Karpas-422 (cell line): Measurements from ENCODE around the gene BEX4. TPM values are rescaled to one million over a fixed set of nuclear protein-coding genes. Genes with fewer than 3 reads are reported as not detected.
"Not testable (repeated sequence)": the region's sequence is repeated elsewhere in the genome, so short reads cannot be mapped to it uniquely, and the experiment has no call there.

ENCODE experiments used
- DNase-seq: peaks from one replicate; pipeline ENCODE4 v3.0.0-alpha.2; 2015
- H2AFZ ChIP-seq: fragments of 200-600 bp; sonication (generic); 2 replicates; pipeline ENCODE4 v1.6.1; 2014; ENCODE audit warnings: antibody characterized with exemption, low read length, mixed read lengths
- H3K27ac ChIP-seq: fragments of 200-600 bp; sonication (generic); 2 replicates; pipeline ENCODE4 v1.5.1; 2014; ENCODE audit warnings: mild to moderate bottlenecking, low read length, moderate library complexity
- H3K27me3 ChIP-seq: fragments of 200-600 bp; sonication (generic); 2 replicates; pipeline ENCODE4 v1.6.1; 2014; ENCODE audit warnings: low read length, mixed read lengths
- H3K36me3 ChIP-seq: fragments of 200-600 bp; sonication (generic); 2 replicates; pipeline ENCODE4 v1.6.1; 2014; ENCODE audit warnings: low read length, mixed read lengths; ENCODE audit not compliant: insufficient read depth
- H3K4me1 ChIP-seq: fragments of 200-600 bp; sonication (generic); 2 replicates; pipeline ENCODE4 v1.6.1; 2014; ENCODE audit warnings: mild to moderate bottlenecking, low read length, mixed read lengths
- H3K4me2 ChIP-seq: fragments of 200-600 bp; sonication (generic); 2 replicates; pipeline ENCODE4 v1.6.1; 2014; ENCODE audit warnings: low read length, low read depth, mild to moderate bottlenecking; ENCODE audit not compliant: poor library complexity, severe bottlenecking
- H3K4me3 ChIP-seq: fragments of 200-600 bp; sonication (generic); 2 replicates; pipeline ENCODE4 v1.5.1; 2014; ENCODE audit warnings: mild to moderate bottlenecking, antibody characterized with exemption, low read length, mixed read lengths
- H3K79me2 ChIP-seq: fragments of 200-600 bp; sonication (generic); 2 replicates; pipeline ENCODE4 v1.6.1; 2014; ENCODE audit warnings: mild to moderate bottlenecking, low read length, mixed read lengths
- H3K9ac ChIP-seq: fragments of 200-600 bp; sonication (generic); 2 replicates; pipeline ENCODE4 v1.6.0; 2014; ENCODE audit warnings: low read length
- H3K9me2 ChIP-seq: fragments of 200-600 bp; sonication (generic), shearing (Covaris generic); replicated peaks from 2 replicates; pipeline ENCODE4 v1.6.0; 2014; ENCODE audit warnings: mild to moderate bottlenecking, low read length, moderate library complexity; ENCODE audit not compliant: insufficient read depth
- H3K9me3 ChIP-seq: fragments of 300-700, 200-600 bp; sonication (generic); 2 replicates; pipeline ENCODE4 v1.6.1; 2014; ENCODE audit warnings: low read length, mixed read lengths
- H4K20me1 ChIP-seq: fragments of 200-600 bp; sonication (generic); 2 replicates; pipeline ENCODE4 v1.6.1; 2014; ENCODE audit warnings: mild to moderate bottlenecking, antibody characterized with exemption, low read length, low read depth; ENCODE audit not compliant: insufficient read depth
- total RNA-seq: library from RNA; depleted of rRNA; stranded (reverse); fragments of >200 nt; shearing (Covaris generic); gene quantifications from 2 replicates; pipeline ENCODE4 v1.2.3, GENCODE V29; 2014; ENCODE audit warnings: low replicate concordance

Gene BEX4
- total RNA-seq, 1 experiment from 2014 or later: not detected

DNA sequence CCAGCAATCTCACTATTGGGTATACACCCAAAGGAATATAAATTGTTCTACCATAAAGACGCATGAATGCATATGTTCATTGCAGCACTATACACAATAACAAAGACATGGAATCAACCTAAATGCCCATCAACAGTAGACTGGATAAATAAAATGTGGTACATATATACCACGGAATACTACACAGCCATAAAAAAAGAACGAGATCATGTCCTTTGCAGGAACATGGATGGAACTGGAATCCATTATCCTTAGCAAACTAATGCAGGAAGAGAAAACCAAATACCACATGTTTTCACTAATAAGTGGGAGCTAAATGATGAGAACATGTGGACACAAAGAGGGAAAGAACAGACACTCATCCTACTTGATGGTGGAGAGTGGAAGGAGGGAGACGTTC is 11.0 kb downstream of the BEX4 start:
- not testable (repeated sequence) for H3K27ac ChIP-seq, H3K27me3 ChIP-seq, H3K36me3 ChIP-seq, H3K4me2 ChIP-seq, H3K79me2 ChIP-seq, H3K9ac ChIP-seq, H3K4me3 ChIP-seq, DNase-seq, H3K4me1 ChIP-seq, H3K9me3 ChIP-seq, H4K20me1 ChIP-seq, H3K9me2 ChIP-seq, H2AFZ ChIP-seq

- Histone ChIP-seq H3K4me1 (no peaks in the 10 kb centered on the region), H2AFZ (no peak overlapping the region), H3K27me3 (no peaks in the 10 kb centered on the region), H3K9me2 (no peaks in the 10 kb centered on the region), H4K20me1 (no peaks in the 10 kb centered on the region), H3K79me2 (no peaks in the 10 kb centered on the region), H3K9me3 (no peaks in the 10 kb centered on the region), H3K27ac (no peak overlapping the region), H3K4me2 (no peak overlapping the region), H3K4me3 (no peak overlapping the region), H3K9ac (no peak overlapping the region), H3K36me3 (no peaks in the 10 kb centered on the region)
- no peak for DNase-seq
These were observed 18.4 kb downstream of the BEX4 start for GRCh38 chrX:103233263-103233662.

DNA sequence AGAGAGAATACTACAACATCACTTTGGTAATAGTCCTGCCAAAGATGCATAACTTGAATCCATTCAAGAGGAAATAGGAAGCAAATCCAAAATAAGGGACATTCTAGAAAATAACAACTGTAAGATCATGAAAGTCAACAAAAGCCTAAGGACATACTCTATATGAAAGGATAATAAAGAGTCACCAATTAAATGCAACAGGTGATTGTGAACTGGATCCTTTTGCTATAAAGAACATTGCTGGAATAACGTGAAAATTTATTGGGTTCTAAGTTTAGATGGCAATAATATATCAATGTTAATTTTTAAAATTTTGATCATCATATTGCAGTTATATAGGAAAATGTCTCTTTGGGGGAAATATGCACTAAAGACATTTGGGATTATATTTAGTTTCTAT is 20.0 kb downstream of the BEX4 start:
- Histone ChIP-seq H3K36me3 (no peaks in the 10 kb centered on the region), H3K79me2 (no peaks in the 10 kb centered on the region), H3K4me1 (no peaks in the 10 kb centered on the region), H4K20me1 (no peaks in the 10 kb centered on the region), H2AFZ (no peak overlapping the region), H3K4me3 (no peak overlapping the region), H3K27ac (no peak overlapping the region), H3K9ac (no peak overlapping the region), H3K4me2 (no peak overlapping the region), H3K27me3 (no peaks in the 10 kb centered on the region), H3K9me2 (no peaks in the 10 kb centered on the region), H3K9me3 (no peaks in the 10 kb centered on the region)
- no peak for DNase-seq

- not testable (repeated sequence) for H3K36me3 ChIP-seq, H3K4me1 ChIP-seq, H3K4me3 ChIP-seq, H3K4me2 ChIP-seq, H3K27me3 ChIP-seq, H3K27ac ChIP-seq, H3K9ac ChIP-seq, H3K9me2 ChIP-seq, H3K9me3 ChIP-seq, DNase-seq, H2AFZ ChIP-seq, H3K79me2 ChIP-seq, H4K20me1 ChIP-seq
These were observed 20.7 kb downstream of the BEX4 start for GRCh38 chrX:103235608-103236007.

DNA sequence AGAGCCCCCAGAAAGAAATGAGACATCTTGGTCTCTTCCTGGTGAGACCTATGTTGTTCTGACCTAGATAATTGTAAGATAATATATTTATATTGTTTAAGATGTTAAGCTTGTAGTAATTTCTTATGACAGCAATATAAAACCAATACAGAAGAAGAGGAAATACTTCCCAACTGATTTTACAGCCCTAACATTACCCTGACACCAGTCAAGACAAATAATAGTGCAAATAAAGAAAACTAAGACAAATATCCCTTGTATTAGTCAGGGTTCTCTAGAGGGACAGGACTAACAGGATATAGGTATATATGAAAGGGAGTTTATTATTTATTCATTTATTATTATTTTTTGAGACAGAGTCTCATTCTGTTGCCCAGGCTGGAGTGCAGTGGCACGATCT is 21.4 kb downstream of the BEX4 start:
- H3K9me2 ChIP-seq: no peaks in the 10 kb centered on the region
- H3K27me3 ChIP-seq: no peaks in the 10 kb centered on the region
- H3K4me1 ChIP-seq: no peaks in the 10 kb centered on the region
- no peaks in the 10 kb centered on the region for H4K20me1 ChIP-seq
- no peak overlapping the region for H3K27ac ChIP-seq
- H3K36me3 ChIP-seq: no peaks in the 10 kb centered on the region
- no peak overlapping the region for H3K9ac ChIP-seq
- no peaks in the 10 kb centered on the region for H3K79me2 ChIP-seq
- no peak overlapping the region for H2AFZ ChIP-seq
- no peak overlapping the region for H3K4me2 ChIP-seq
- H3K9me3 ChIP-seq: no peaks in the 10 kb centered on the region
- no peak overlapping the region for H3K4me3 ChIP-seq
- no peak for DNase-seq

- Histone ChIP-seq H3K9me2 (no peaks in the 10 kb centered on the region), H3K4me2 (no peak overlapping the region), H3K4me3 (no peak overlapping the region), H3K9ac (no peak overlapping the region), H4K20me1 (no peaks in the 10 kb centered on the region), H3K9me3 (no peaks in the 10 kb centered on the region), H3K27me3 (no peaks in the 10 kb centered on the region), H3K27ac (no peak overlapping the region), H3K36me3 (no peaks in the 10 kb centered on the region), H2AFZ (no peak overlapping the region), H3K79me2 (no peaks in the 10 kb centered on the region), H3K4me1 (no peaks in the 10 kb centered on the region)
- no peak for DNase-seq
These were observed 25.2 kb downstream of the BEX4 start for GRCh38 chrX:103240155-103240554.

- no peaks in the 10 kb centered on the region for H3K9me3 ChIP-seq
- no peaks in the 10 kb centered on the region for H3K36me3 ChIP-seq
- H3K27ac ChIP-seq: no peak overlapping the region
- no peak overlapping the region for H2AFZ ChIP-seq
- no peaks in the 10 kb centered on the region for H3K27me3 ChIP-seq
- H3K9ac ChIP-seq: no peak overlapping the region
- no peaks in the 10 kb centered on the region for H3K79me2 ChIP-seq
- H3K4me1 ChIP-seq: peaks cover 3% of the 10 kb centered on the region; the same call in 1 of the 2 replicates
- no peaks in the 10 kb centered on the region for H4K20me1 ChIP-seq
- no peak overlapping the region for H3K4me3 ChIP-seq
- H3K4me2 ChIP-seq: no peak overlapping the region
- DNase-seq: peak; percentile 67
- no peaks in the 10 kb centered on the region for H3K9me2 ChIP-seq
These were observed 33.6 kb downstream of the BEX4 start for GRCh38 chrX:103248553-103248952.

GRCh38 chrX:103249805-103250204 is 34.9 kb downstream of the BEX4 start:
- Histone ChIP-seq H3K36me3 (no peaks in the 10 kb centered on the region), H2AFZ (no peak overlapping the region), H3K27ac (no peak overlapping the region)

GRCh38 chrX:103250977-103251376 is 36.1 kb downstream of the BEX4 start:
- no peak overlapping the region for H3K4me3 ChIP-seq
- no peaks in the 10 kb centered on the region for H3K9me2 ChIP-seq
- H3K27ac ChIP-seq: no peak overlapping the region
- H3K36me3 ChIP-seq: no peaks in the 10 kb centered on the region
- peaks cover 5% of the 10 kb centered on the region; the same call in 1 of the 2 replicates for H3K79me2 ChIP-seq
- peaks cover 15% of the 10 kb centered on the region for H3K4me1 ChIP-seq
- no peak overlapping the region for H2AFZ ChIP-seq
- no peak for DNase-seq
- H3K9ac ChIP-seq: no peak overlapping the region
- no peaks in the 10 kb centered on the region for H3K9me3 ChIP-seq
- no peaks in the 10 kb centered on the region for H4K20me1 ChIP-seq
- no peaks in the 10 kb centered on the region for H3K27me3 ChIP-seq
- no peak overlapping the region for H3K4me2 ChIP-seq

More at GRCh38 chrX:103249805-103250204, 34.9 kb downstream of the BEX4 start:
- Histone ChIP-seq H3K4me1 (peaks cover 9% of the 10 kb centered on the region), H3K79me2 (peaks cover 5% of the 10 kb centered on the region; the same call in 1 of the 2 replicates), H3K27me3 (no peaks in the 10 kb centered on the region), H3K4me2 (no peak overlapping the region), H4K20me1 (no peaks in the 10 kb centered on the region), H3K9me3 (no peaks in the 10 kb centered on the region), H3K9ac (no peak overlapping the region), H3K9me2 (no peaks in the 10 kb centered on the region), H3K4me3 (no peak overlapping the region)
- no peak for DNase-seq
